Measurements from ENCODE around the gene OR5K3.

OR5K3 gene

GRCh38 chr3:98367464-98368246, 22.8 kb upstream of the OR5K3 start:
- Histone ChIP-seq H3K79me2 (no peaks in the 10 kb centered on the region), H3K9me3 (ENCODE audit: control insufficient read depth, low read length) (no peaks in the 10 kb centered on the region), H3K27me3 (ENCODE audit: control insufficient read depth, insufficient read depth, low read length) (no peaks in the 10 kb centered on the region), H3K4me3 (ENCODE audit: low read depth, low read length) (no peak overlapping the region), H3K4me1 (no peaks in the 10 kb centered on the region), H3K36me3 (ENCODE audit: control insufficient read depth, insufficient read depth, low read length) (no peaks in the 10 kb centered on the region), H2AFZ (no peak overlapping the region), H3K4me2 (ENCODE audit: low read length) (no peak overlapping the region), H3K27ac (no peak overlapping the region), H3K9ac (no peak overlapping the region)
- no peak for TF ChIP-seq CTCF (IDR thresholded peaks at IDR 0.05)

- H3K4me3 ChIP-seq (ENCODE audit: low read depth, low read length): no peak overlapping the region
- no peaks in the 10 kb centered on the region for H3K79me2 ChIP-seq
- no peak overlapping the region for H2AFZ ChIP-seq
- no peaks in the 10 kb centered on the region for H3K4me1 ChIP-seq
- no peaks in the 10 kb centered on the region for H3K9me3 ChIP-seq (ENCODE audit: control insufficient read depth, low read length)
- H3K27ac ChIP-seq: no peak overlapping the region
- H3K9ac ChIP-seq: no peak overlapping the region
- no peak overlapping the region for H3K4me2 ChIP-seq (ENCODE audit: low read length)
- no peaks in the 10 kb centered on the region for H3K27me3 ChIP-seq (ENCODE audit: control insufficient read depth, insufficient read depth, low read length)
- no peak for TF ChIP-seq CTCF (IDR thresholded peaks at IDR 0.05)
- no peaks in the 10 kb centered on the region for H3K36me3 ChIP-seq (ENCODE audit: control insufficient read depth, insufficient read depth, low read length)
Observed at GRCh38 chr3:98371186-98371585, 19.3 kb upstream of the OR5K3 start.

GRCh38 chr3:98371853-98372252, 18.6 kb upstream of the OR5K3 start:
- Histone ChIP-seq H3K36me3 (ENCODE audit: control insufficient read depth, insufficient read depth, low read length) (no peaks in the 10 kb centered on the region), H3K4me2 (ENCODE audit: low read length) (no peak overlapping the region), H3K4me1 (no peaks in the 10 kb centered on the region), H2AFZ (no peak overlapping the region), H3K4me3 (ENCODE audit: low read depth, low read length) (no peak overlapping the region), H3K27me3 (ENCODE audit: control insufficient read depth, insufficient read depth, low read length) (no peaks in the 10 kb centered on the region), H3K79me2 (no peaks in the 10 kb centered on the region), H3K9me3 (ENCODE audit: control insufficient read depth, low read length) (no peaks in the 10 kb centered on the region), H3K9ac (no peak overlapping the region), H3K27ac (no peak overlapping the region)
- TF ChIP-seq CTCF (IDR thresholded peaks at IDR 0.05): no peak

- no peak overlapping the region for H2AFZ ChIP-seq
- no peak overlapping the region for H3K27ac ChIP-seq
- H3K4me1 ChIP-seq: no peaks in the 10 kb centered on the region
- H3K79me2 ChIP-seq: no peaks in the 10 kb centered on the region
- H3K4me2 ChIP-seq (ENCODE audit: low read length): no peak overlapping the region
- no peaks in the 10 kb centered on the region for H3K9me3 ChIP-seq (ENCODE audit: control insufficient read depth, low read length)
- no peaks in the 10 kb centered on the region for H3K27me3 ChIP-seq (ENCODE audit: control insufficient read depth, insufficient read depth, low read length)
- TF ChIP-seq CTCF (IDR thresholded peaks at IDR 0.05): no peak
- no peak overlapping the region for H3K9ac ChIP-seq
- H3K4me3 ChIP-seq (ENCODE audit: low read depth, low read length): no peak overlapping the region
- no peaks in the 10 kb centered on the region for H3K36me3 ChIP-seq (ENCODE audit: control insufficient read depth, insufficient read depth, low read length)
Observed at GRCh38 chr3:98372445-98372844, 18.0 kb upstream of the OR5K3 start.

DNA sequence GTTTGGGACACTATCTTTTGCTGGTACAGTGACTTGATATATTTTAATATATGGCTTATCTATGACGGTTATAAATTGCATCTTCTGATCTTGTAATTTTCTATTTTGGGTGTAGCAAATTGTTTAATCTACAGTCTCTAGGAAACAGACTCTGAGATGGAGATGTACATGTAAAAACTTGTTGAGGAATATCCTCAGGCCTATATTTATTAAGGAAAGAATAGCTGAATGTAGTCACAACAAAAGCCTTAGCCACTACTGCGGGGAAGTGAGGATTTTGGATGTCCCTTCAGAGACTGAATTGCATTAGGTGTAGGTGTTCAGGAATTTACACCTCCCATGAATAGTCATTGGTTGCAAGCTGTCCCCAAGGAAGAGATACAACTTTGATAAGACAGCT, 13.8 kb upstream of the OR5K3 start:
- H2AFZ ChIP-seq: no peak overlapping the region
- no peaks in the 10 kb centered on the region for H3K27me3 ChIP-seq (ENCODE audit: control insufficient read depth, insufficient read depth, low read length)
- H3K4me2 ChIP-seq (ENCODE audit: low read length): no peak overlapping the region
- no peaks in the 10 kb centered on the region for H3K79me2 ChIP-seq
- no peak for TF ChIP-seq CTCF (IDR thresholded peaks at IDR 0.05)
- H3K9me3 ChIP-seq (ENCODE audit: control insufficient read depth, low read length): no peaks in the 10 kb centered on the region
- H3K4me1 ChIP-seq: no peaks in the 10 kb centered on the region
- H3K9ac ChIP-seq: no peak overlapping the region
- H3K36me3 ChIP-seq (ENCODE audit: control insufficient read depth, insufficient read depth, low read length): no peaks in the 10 kb centered on the region
- H3K27ac ChIP-seq: no peak overlapping the region
- H3K4me3 ChIP-seq (ENCODE audit: low read depth, low read length): no peak overlapping the region

Data from parathyroid adenoma (tissue), 2 donors.